ENCODE measurements around the gene SFXN5.

The SFXN5 gene

GRCh38 chr2:72897785-72898584 lies 173.5 kb downstream of the SFXN5 start:
- no peak for DNase-seq (ENCODE audit: low spot score)

DNA sequence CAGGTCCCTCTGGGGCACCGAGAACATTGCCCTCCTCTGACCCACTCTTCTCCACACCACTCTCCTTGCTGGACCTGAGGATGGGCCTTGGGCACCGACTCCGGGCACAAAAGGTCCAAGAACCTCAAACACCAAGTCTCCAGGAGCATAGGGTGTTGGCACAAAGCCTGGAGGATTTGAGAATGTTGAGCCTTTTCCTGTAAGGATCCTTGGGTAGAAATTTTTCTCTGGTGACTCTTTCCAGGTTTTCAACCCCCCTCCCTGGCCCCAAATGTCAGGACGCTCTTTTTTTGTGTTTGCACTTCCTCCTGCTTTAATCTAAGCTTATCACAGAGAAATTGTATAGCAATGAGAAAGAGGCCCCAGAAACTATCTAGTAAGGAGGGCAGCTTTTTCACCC lies 175.1 kb downstream of the SFXN5 start:
- no peak for DNase-seq (ENCODE audit: low spot score)

DNA sequence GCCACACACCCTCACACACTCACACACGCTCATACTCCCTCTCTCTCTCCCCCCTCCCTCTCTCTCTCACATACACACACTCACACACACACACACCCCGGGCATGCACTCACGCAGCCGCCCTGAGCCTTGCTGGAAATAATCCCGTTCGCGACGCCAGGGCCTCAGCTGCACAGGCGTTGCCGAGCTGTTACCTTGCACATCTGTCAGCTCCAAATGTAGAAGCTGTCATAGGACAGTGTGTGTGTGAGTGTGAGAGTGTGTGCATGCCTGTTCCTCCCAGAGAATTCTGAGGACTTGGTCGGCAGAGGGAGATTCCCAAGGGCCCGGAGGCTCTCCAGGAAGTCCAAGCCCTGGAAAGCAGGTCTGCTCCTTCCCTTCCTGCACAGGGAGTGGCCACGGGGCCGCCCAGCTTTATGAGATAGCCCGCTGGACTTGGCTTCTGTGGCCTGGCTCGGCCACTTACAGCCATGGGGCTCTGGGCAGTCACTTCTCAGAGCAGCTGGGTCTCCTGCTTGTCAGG lies 175.7 kb downstream of the SFXN5 start:
- DNase-seq (ENCODE audit: low spot score) = no peak

DNA sequence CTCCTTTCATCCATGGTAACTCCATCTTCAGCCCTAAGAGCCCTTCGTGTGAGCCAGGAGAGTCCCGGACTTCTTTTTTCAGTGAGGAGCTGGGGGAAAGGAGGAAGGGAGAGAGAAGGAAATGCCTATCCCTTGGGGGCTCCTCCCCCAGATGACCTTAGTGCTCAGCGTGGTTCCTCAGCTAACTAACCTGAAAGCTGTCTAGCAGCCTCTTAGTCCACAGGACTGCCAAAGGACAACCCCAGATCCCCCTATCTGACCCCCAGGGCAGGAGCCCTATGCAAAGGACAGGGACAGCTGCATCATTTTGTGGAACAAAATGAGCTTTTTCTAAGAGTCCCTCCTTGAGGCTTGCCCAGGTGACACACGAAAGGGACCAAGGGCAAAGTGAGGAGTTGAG lies 176.4 kb downstream of the SFXN5 start:
- DNase-seq (ENCODE audit: low spot score) = no peak

DNA sequence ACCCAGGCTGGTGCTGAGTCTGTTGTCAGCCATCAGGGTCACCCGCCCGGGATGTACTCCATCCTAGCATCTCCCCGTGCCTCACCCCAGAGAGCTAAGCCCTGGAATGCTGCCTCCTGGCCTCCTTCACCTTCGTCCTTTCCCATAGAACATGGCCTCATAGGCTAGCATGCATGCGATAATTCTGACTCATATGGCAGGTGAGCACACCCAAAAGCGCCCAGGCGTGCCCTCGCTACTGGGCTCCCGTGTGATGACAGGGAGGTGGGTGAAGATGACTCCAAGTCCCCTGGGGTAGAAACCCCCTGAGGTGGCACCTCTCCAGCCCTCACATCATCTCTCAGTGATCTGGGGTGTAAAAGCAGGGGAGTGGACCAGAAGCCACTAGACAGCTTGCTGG lies 177.0 kb downstream of the SFXN5 start:
- DNase-seq (ENCODE audit: low spot score) = no peak

DNA sequence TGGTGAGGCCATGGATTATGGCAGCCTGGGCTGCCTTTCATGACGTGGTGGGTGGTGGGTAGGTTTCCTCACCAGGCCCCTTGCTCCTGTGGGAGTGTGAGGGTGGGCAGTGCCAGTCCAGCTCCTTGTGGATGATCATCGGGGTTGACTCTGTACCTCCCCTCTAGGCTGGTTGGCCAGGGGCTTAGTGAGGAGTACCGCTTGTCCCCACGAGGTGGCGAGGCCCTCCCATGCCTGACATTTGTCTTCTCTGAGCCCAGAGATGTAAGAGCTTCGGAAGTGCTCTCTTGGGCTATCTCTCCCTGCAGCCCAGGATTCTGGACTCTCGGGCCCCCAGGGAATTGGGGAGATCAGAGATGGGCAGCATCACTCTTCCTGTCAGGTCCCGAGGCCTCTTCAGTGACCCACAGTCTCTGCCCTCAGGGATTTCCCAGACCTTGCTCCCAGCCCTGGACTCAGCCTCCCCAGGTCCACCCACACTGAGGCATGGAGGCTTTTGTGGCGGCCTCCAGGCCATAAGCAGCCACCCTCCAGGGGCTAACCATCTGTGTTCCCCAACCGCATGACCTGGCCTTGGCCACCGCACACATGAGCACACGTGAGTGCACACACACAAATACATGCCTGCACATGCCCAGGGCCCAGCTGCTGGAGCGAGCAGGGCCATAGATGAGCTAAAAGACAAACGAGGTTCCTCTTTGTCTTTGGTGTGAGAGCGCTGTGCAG lies 177.8 kb downstream of the SFXN5 start:
- DNase-seq (ENCODE audit: low spot score) = no peak

DNA sequence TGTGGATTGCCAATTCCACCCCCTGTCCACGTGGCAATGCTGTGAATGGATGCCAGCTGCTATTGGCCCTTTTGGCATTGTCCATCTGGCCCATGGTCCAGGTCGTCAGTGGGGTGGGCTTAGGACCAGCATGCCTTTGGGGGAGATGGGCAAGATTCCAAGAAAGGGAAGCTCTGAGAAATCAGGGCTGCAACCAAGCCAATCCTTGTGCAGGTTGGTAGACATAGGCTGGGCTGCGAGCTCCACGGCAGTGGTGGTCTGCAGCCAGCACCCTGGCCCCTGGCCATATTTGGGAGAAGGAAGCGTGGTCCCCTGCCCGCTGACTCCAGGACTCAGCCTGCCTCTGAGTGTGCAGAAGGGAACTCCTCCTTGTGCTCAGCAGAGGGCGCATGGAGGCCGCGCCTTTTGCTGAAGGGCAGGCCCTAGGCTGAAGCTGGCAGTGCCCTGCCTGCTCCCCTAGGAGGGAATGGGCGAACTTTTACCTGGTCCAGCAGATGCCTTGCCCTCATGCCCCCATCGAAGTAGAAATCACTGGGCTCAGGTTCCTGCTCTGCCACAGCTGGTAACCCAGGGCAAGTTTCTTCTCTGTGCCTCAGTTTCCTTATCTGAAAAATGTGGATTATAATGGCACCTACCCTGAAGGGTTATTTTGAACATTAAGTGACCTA lies 178.9 kb downstream of the SFXN5 start:
- no peak for DNase-seq (ENCODE audit: low spot score)

All from COLO829 (cell line).